HG03097 (cell line): ENCODE data around the gene SPCS1.
"Not testable (repeated sequence)": the region's sequence is repeated elsewhere in the genome, so short reads cannot be mapped to it uniquely, and the experiment has no call there.

ENCODE experiments used
- ATAC-seq: cut with Tn5 transposase; IDR thresholded peaks from one replicate; pipeline ENCODE4 v1.9.1; 2021; ENCODE audit not compliant: unreplicated experiment, low FRiP score

The SPCS1 gene

GRCh38 chr3:52705688-52706686 is at the start of gene SPCS1, which contains the start of gene GLT8D1:
Gene SPCS1, plus strand, starts transcription at chr3:52706106. Its CDS starts 141 bp downstream, at chr3:52706247.
Gene GLT8D1, minus strand, starts transcription at chr3:52705791. Its CDS starts 5,331 bp downstream, at chr3:52700460.
- ATAC-seq, result peak; percentile 67

GRCh38 chr3:52660046-52660445 is 45.9 kb upstream of the SPCS1 start:
- ATAC-seq, result no peak

- no peak for ATAC-seq
These were observed 42.8 kb upstream of the SPCS1 start for GRCh38 chr3:52663098-52663497.

GRCh38 chr3:52670621-52671521 is 35.0 kb upstream of the SPCS1 start:
- ATAC-seq, result no peak

GRCh38 chr3:52671676-52672075 is 34.2 kb upstream of the SPCS1 start:
- no peak for ATAC-seq

- not testable (repeated sequence) for ATAC-seq
These were observed 29.7 kb upstream of the SPCS1 start for GRCh38 chr3:52676201-52676600.

GRCh38 chr3:52678265-52679198 is 27.4 kb upstream of the SPCS1 start:
- no peak for ATAC-seq

- no peak for ATAC-seq
These were observed 26.7 kb upstream of the SPCS1 start for GRCh38 chr3:52679199-52679538.

- no peak for ATAC-seq
These were observed 26.1 kb upstream of the SPCS1 start for GRCh38 chr3:52679811-52680210.

- no peak for ATAC-seq
These were observed 24.3 kb upstream of the SPCS1 start for GRCh38 chr3:52681596-52681995.

GRCh38 chr3:52682016-52682415 is 23.9 kb upstream of the SPCS1 start:
- ATAC-seq, result no peak

GRCh38 chr3:52683611-52684010 is 22.3 kb upstream of the SPCS1 start:
- no peak for ATAC-seq

- no peak for ATAC-seq
These were observed 21.7 kb upstream of the SPCS1 start for GRCh38 chr3:52684184-52684583.

GRCh38 chr3:52685285-52685708 is 20.6 kb upstream of the SPCS1 start:
- ATAC-seq, result peak; percentile 71

GRCh38 chr3:52685709-52686691 is 19.9 kb upstream of the SPCS1 start, which contains the start of the genes GNL3 and PBRM1:
Gene GNL3, plus strand, starts transcription at chr3:52686032. Its CDS starts 61 bp downstream, at chr3:52686093.
Gene PBRM1, minus strand, starts transcription at chr3:52685913.
- ATAC-seq, result peak; percentile 85

GRCh38 chr3:52688266-52688665 is 17.6 kb upstream of the SPCS1 start:
- ATAC-seq, result no peak

- ATAC-seq, result no peak
These were observed 16.8 kb upstream of the SPCS1 start for GRCh38 chr3:52689151-52689550.

GRCh38 chr3:52690560-52690959 is 15.3 kb upstream of the SPCS1 start:
- ATAC-seq, result no peak

- no peak for ATAC-seq
These were observed 12.8 kb upstream of the SPCS1 start for GRCh38 chr3:52693071-52693470.
